Panc1 (cell line): ENCODE measurements around the gene NPW. TPM values are rescaled to one million over a fixed set of nuclear protein-coding genes. Genes with fewer than 3 reads are reported as not detected.

ENCODE experiments used
- ATAC-seq: fragments of 200-7000 bp; cut with Tn5 transposase; 2 replicates; pipeline ENCODE4 v1.9.1; 2020; ENCODE audit warnings: mild to moderate bottlenecking, moderate library complexity
- BruUV-seq: library from RNA; stranded (reverse); fragments of 400-500 nt; replicated peaks from 2 replicates; lab custom pipeline; 2021; lab: Mats Ljungman, UMichigan
- CTCF ChIA-PET: fragments of 300-600 bp; sonication (Branson Sonifier 250); formaldehyde crosslinking; loops from one replicate; lab custom pipeline; 2022; ENCODE audit warnings: antibody characterized with exemption; lab: Charles Lee
- POLR2A ChIA-PET: fragments of 300-600 bp; sonication (Branson Sonifier 250); formaldehyde crosslinking; loops from one replicate; lab custom pipeline; 2022; ENCODE audit warnings: antibody characterized with exemption; lab: Charles Lee
- DNase-seq: peaks from one replicate; pipeline ENCODE4 v3.0.0-alpha.2; 2010; ENCODE audit warnings: low read depth, low spot score
- H3K27ac ChIP-seq: 2 replicates; pipeline ENCODE4 v1.5.1; 2011; ENCODE audit warnings: mild to moderate bottlenecking, low read length, inconsistent platforms
- H3K27me3 ChIP-seq: fragments of 200-500 bp; sonication (Bioruptor generic); 2 replicates; pipeline ENCODE4 v1.6.0; 2014; ENCODE audit warnings: low read length, inconsistent platforms; ENCODE audit not compliant: control insufficient read depth, insufficient read depth
- H3K36me3 ChIP-seq: fragments of 200-500 bp; sonication (Bioruptor generic); 2 replicates; pipeline ENCODE4 v1.5.1; 2014; ENCODE audit warnings: inconsistent platforms, mild to moderate bottlenecking, low read length, moderate library complexity; ENCODE audit not compliant: control insufficient read depth, insufficient read depth
- H3K4me1 ChIP-seq: 2 replicates; pipeline ENCODE4 v1.5.1; 2011; ENCODE audit warnings: inconsistent platforms, mild to moderate bottlenecking, low read length, moderate library complexity; ENCODE audit not compliant: control insufficient read depth, insufficient read depth
- H3K4me3 ChIP-seq, 2 experiments: 2 replicates each; pipeline ENCODE4 v1.5.1; 2011 to 2012; ENCODE audit warnings: low read depth in 2 of 2, low read length in 2 of 2, mild to moderate bottlenecking in 2 of 2, inconsistent platforms in 1 of 2, moderate library complexity in 1 of 2
- H3K9me3 ChIP-seq: fragments of 200-500 bp; sonication (Bioruptor generic); 2 replicates; pipeline ENCODE4 v1.5.1; 2014; ENCODE audit warnings: low read depth, mild to moderate bottlenecking, inconsistent platforms, low read length, moderate library complexity; ENCODE audit not compliant: control insufficient read depth, insufficient read depth
- CTCF ChIP-seq: fragments of 450-650 bp; IDR thresholded peaks from 2 replicates; pipeline ENCODE4 v1.5.1; 2017; ENCODE audit warnings: mild to moderate bottlenecking
- POLR2AphosphoS5 ChIP-seq: IDR thresholded peaks from 2 replicates; pipeline ENCODE4 v1.6.1; 2012; ENCODE audit warnings: mild to moderate bottlenecking, low read depth, low read length, moderate library complexity
- REST ChIP-seq, 2 experiments: IDR thresholded peaks; 2 replicates each; pipeline ENCODE4 v1.6.1; 2011 to 2012; ENCODE audit warnings: low read depth in 2 of 2, control low read depth in 1 of 2, low read length in 1 of 2, mild to moderate bottlenecking in 1 of 2, moderate library complexity in 1 of 2; ENCODE audit not compliant: insufficient read depth in 1 of 2
- SIN3A ChIP-seq: IDR thresholded peaks from 2 replicates; pipeline ENCODE4 v1.6.1; 2012; ENCODE audit warnings: low read depth, mild to moderate bottlenecking, low read length, moderate library complexity, borderline replicate concordance; ENCODE audit not compliant: insufficient read depth
- TCF7L2 ChIP-seq: IDR thresholded peaks from 2 replicates; pipeline ENCODE4 v1.6.1; 2011; ENCODE audit warnings: mild to moderate bottlenecking, low read depth, low read length, inconsistent platforms
- in situ Hi-C: cut with HindIII; loops from 2 replicates; pipeline ENCODE4 v1.10.0; 2016; ENCODE audit warnings: low sequenced_read_pairs, low pct_unique_long_range_greater_than_20kb
- intact Hi-C: fragments of 100-400 bp; cut with micrococcal nuclease; formaldehyde crosslinking; loops from one replicate; pipeline ENCODE4 v1.10.0; 2022; ENCODE audit not compliant: unreplicated experiment
- total RNA-seq: library from RNA; stranded (reverse); gene quantifications from one replicate; pipeline ENCODE4 v1.2.1, GENCODE V29; 2021; ENCODE audit not compliant: unreplicated experiment

The NPW gene
- total RNA-seq, 1 experiment from 2014 or later: 15.3 TPM

- no peaks in the 10 kb centered on the region for H3K27me3 ChIP-seq
- H3K4me1 ChIP-seq: peaks cover 15% of the 10 kb centered on the region; the same call in 1 of the 2 replicates
- DNase-seq: no peak
- in situ Hi-C loops: no loop called here
- CTCF ChIA-PET: no interaction called here
- H3K4me3 ChIP-seq: no peak overlapping the region
- BruUV-seq: no TSS peak
- intact Hi-C loops: no loop called here
- ATAC-seq: no peak
- H3K36me3 ChIP-seq: no peaks in the 10 kb centered on the region
- POLR2A ChIA-PET: no interaction called here
- TF ChIP-seq SIN3A (no peak), CTCF (no peak), TCF7L2 (no peak), REST (IDR thresholded peaks at IDR 0.05; ENCODE audit: insufficient read depth in 1 of 2, low read depth in 2 of 2, low read length in 1 of 2) (no peak), POLR2AphosphoS5 (no peak)
- no peaks in the 10 kb centered on the region for H3K9me3 ChIP-seq
- no peak overlapping the region for H3K27ac ChIP-seq
Measured at GRCh38 chr16:1992704-1993317, 26.8 kb upstream of the NPW start.

GRCh38 chr16:1993731-1994131 is 25.9 kb upstream of the NPW start:
- DNase-seq (no peak), ATAC-seq (peak; percentile 11)
- no peaks in the 10 kb centered on the region for H3K27me3 ChIP-seq
- no peak for TF ChIP-seq CTCF
- TF ChIP-seq REST (IDR thresholded peaks at IDR 0.05; ENCODE audit: insufficient read depth in 1 of 2, low read depth in 2 of 2, low read length in 1 of 2): no peak
- no peak for TF ChIP-seq TCF7L2
- ChIA-PET POLR2A (no interaction called here), CTCF (no interaction called here)
- no peaks in the 10 kb centered on the region for H3K9me3 ChIP-seq
- H3K36me3 ChIP-seq: no peaks in the 10 kb centered on the region
- BruUV-seq: no TSS peak
- intact Hi-C loops (no loop called here), in situ Hi-C loops (no loop called here)
- no peak overlapping the region for H3K4me3 ChIP-seq
- peaks cover 13% of the 10 kb centered on the region; the same call in 1 of the 2 replicates for H3K4me1 ChIP-seq
- no peak overlapping the region for H3K27ac ChIP-seq
